ENCODE measurements around the gene ELAPOR1. TPM values are rescaled to one million over a fixed set of nuclear protein-coding genes. Genes with fewer than 3 reads are reported as not detected.

The ELAPOR1 gene
- total and polyA plus RNA-seq, 4 donors: 4.0 to 9.3 (median 7.9) TPM

DNA sequence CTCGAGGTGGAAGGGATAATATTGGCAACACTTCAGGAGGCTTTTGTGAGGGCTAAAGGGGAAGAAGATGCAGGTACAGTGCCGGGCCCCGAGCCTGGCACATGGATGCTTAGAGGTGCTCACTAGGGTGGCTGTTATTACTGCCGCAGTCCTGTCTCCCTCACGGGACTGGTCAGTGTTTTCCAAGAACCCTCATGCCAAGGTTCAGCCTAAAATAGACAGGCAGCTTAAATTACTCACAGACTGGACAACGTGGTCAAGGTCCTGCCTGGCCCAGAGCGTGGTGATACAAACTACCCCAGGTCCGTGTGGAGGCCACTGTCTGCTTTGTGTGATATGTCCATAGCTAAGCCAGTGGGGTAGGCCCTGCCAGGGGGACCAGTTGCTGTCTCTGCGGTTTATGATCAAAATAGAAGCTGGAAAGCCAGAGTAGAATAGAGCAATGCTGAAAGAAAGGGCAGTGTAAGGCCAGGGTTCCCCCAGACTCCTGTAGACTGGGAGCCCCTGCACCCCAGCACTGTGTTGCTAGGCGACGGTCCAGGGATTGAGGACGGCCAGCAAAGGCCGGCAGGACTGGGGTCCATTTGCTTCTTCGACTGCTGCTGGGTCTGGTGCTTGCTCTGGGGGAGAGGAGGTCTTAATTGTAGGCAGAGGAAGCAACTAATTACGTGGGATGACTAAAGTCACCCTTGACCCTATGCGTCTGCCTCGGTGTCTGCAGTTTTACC, 36.1 kb downstream of the ELAPOR1 start:
- 60% methylated on average over 13 of the region's 17 CpGs for WGBS (ENCODE audit: insufficient coverage)
- H3K27me3 ChIP-seq (ENCODE audit: control insufficient read depth, insufficient read depth, low read length): no peaks in the 10 kb centered on the region
- DNase-seq (ENCODE audit: low read depth in 4 of 6, low spot score in 6 of 6): no peak
- H3K4me1 ChIP-seq (ENCODE audit: control insufficient read depth, insufficient read depth, low read length): peaks cover 10% of the 10 kb centered on the region
- H3K36me3 ChIP-seq (ENCODE audit: control insufficient read depth, insufficient read depth, low read length): no peaks in the 10 kb centered on the region
- H3K27ac ChIP-seq (ENCODE audit: low read depth, low read length): no peak overlapping the region
- H3K4me3 ChIP-seq (ENCODE audit: low read depth, low read length): no peak overlapping the region
- no peaks in the 10 kb centered on the region for H3K9me3 ChIP-seq (ENCODE audit: control insufficient read depth, insufficient read depth, low read length)

- H3K4me3 ChIP-seq (ENCODE audit: low read depth, low read length): no peak overlapping the region
- DNase-seq (ENCODE audit: low read depth in 4 of 6, low spot score in 6 of 6): no peak
- no peaks in the 10 kb centered on the region for H3K36me3 ChIP-seq (ENCODE audit: control insufficient read depth, insufficient read depth, low read length)
- WGBS (ENCODE audit: insufficient coverage): 53% methylated on average over 4 of the region's 5 CpGs
- no peaks in the 10 kb centered on the region for H3K9me3 ChIP-seq (ENCODE audit: control insufficient read depth, insufficient read depth, low read length)
- no peak overlapping the region for H3K27ac ChIP-seq (ENCODE audit: low read depth, low read length)
- no peaks in the 10 kb centered on the region for H3K27me3 ChIP-seq (ENCODE audit: control insufficient read depth, insufficient read depth, low read length)
- peaks cover 10% of the 10 kb centered on the region for H3K4me1 ChIP-seq (ENCODE audit: control insufficient read depth, insufficient read depth, low read length)
These were observed 37.5 kb downstream of the ELAPOR1 start for GRCh38 chr1:109151146-109151990.

DNA sequence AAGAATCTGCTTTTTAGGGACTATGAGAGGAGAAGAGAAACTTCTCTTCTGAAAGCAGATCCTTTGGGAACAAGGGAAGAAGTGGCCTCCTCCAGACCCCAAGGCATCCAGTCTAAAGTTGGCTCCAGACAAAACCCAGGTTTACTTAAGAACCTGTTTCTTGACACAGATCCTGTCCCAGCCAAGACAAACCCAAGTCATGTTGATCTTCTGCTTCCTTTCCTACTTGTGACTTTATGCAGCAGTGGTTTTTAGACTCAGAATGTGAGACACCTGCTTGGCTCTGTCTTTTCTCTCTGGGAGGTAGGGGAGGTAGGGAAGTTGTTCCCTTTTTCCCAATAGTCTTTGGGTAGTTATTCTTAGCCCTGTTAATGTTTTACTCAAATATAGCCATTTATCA, 38.3 kb downstream of the ELAPOR1 start:
- Histone ChIP-seq H3K9me3 (ENCODE audit: control insufficient read depth, insufficient read depth, low read length) (no peaks in the 10 kb centered on the region), H3K4me1 (ENCODE audit: control insufficient read depth, insufficient read depth, low read length) (peaks cover 10% of the 10 kb centered on the region), H3K4me3 (ENCODE audit: low read depth, low read length) (no peak overlapping the region), H3K27ac (ENCODE audit: low read depth, low read length) (no peak overlapping the region), H3K36me3 (ENCODE audit: control insufficient read depth, insufficient read depth, low read length) (no peaks in the 10 kb centered on the region), H3K27me3 (ENCODE audit: control insufficient read depth, insufficient read depth, low read length) (no peaks in the 10 kb centered on the region)
- DNase-seq (ENCODE audit: low read depth in 4 of 6, low spot score in 6 of 6): no peak

DNA sequence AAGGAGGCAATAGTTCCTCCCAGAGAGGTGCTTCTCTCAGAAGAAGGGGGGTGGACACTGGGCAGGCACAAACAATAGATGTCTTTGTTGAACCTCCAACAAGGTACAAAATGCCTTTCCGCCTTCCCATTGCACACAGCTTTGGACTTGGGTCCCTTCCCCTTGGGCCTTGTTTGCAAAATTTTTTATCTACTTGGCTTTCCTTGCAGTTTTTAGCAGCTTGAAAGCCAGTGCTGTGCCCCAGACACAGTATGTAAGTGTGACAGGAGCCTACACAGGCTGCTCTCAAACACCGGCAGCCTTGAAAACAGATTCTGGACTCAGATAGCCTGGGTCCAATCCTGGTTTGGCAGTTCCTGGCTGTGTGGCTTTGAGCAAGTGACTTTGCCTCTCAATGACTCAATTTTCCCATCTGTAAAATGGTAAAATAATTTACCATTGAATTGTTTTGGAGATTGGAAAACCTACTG, 43.0 kb downstream of the ELAPOR1 start:
- no peak for DNase-seq (ENCODE audit: low read depth in 4 of 6, low spot score in 6 of 6)

DNA sequence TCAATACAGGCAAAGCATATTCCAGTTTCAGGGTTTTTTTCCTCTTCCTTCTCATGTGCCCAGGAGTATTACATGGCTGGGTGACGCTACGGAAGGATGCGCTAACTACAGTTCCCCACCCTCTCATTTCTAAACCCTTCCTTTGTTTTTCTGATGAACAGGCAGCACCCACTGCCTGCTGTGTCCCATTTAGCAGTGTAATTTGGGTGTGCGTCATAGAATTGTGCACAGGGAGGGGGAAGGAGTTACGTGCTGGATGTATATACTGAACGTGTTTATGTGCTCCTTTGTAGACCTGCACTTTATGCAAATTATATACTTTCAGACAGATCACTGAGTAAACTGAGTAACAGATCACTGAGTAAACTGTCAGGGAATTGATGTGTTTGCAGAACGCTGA, 44.5 kb downstream of the ELAPOR1 start:
- no peaks in the 10 kb centered on the region for H3K27me3 ChIP-seq (ENCODE audit: control insufficient read depth, insufficient read depth, low read length)
- H3K4me1 ChIP-seq (ENCODE audit: control insufficient read depth, insufficient read depth, low read length): peaks cover 8% of the 10 kb centered on the region
- no peaks in the 10 kb centered on the region for H3K36me3 ChIP-seq (ENCODE audit: control insufficient read depth, insufficient read depth, low read length)
- DNase-seq (ENCODE audit: low read depth in 4 of 6, low spot score in 6 of 6): peak in 2 of 6 donors; percentile 60 to 73
- WGBS (ENCODE audit: insufficient coverage): no CpG with 5 or more reads among the region's 7 CpGs
- H3K27ac ChIP-seq (ENCODE audit: low read depth, low read length): no peak overlapping the region
- no peak overlapping the region for H3K4me3 ChIP-seq (ENCODE audit: low read depth, low read length)
- H3K9me3 ChIP-seq (ENCODE audit: control insufficient read depth, insufficient read depth, low read length): no peaks in the 10 kb centered on the region

More for the DNA sequence above, 43.0 kb downstream of the ELAPOR1 start:
- H3K4me3 ChIP-seq (ENCODE audit: low read depth, low read length): no peak overlapping the region
- H3K9me3 ChIP-seq (ENCODE audit: control insufficient read depth, insufficient read depth, low read length): no peaks in the 10 kb centered on the region
- peaks cover 7% of the 10 kb centered on the region for H3K4me1 ChIP-seq (ENCODE audit: control insufficient read depth, insufficient read depth, low read length)
- H3K27me3 ChIP-seq (ENCODE audit: control insufficient read depth, insufficient read depth, low read length): no peaks in the 10 kb centered on the region
- no peak overlapping the region for H3K27ac ChIP-seq (ENCODE audit: low read depth, low read length)
- H3K36me3 ChIP-seq (ENCODE audit: control insufficient read depth, insufficient read depth, low read length): no peaks in the 10 kb centered on the region
- WGBS (ENCODE audit: insufficient coverage): 75% methylated on average over 1 of the region's 2 CpGs

DNA sequence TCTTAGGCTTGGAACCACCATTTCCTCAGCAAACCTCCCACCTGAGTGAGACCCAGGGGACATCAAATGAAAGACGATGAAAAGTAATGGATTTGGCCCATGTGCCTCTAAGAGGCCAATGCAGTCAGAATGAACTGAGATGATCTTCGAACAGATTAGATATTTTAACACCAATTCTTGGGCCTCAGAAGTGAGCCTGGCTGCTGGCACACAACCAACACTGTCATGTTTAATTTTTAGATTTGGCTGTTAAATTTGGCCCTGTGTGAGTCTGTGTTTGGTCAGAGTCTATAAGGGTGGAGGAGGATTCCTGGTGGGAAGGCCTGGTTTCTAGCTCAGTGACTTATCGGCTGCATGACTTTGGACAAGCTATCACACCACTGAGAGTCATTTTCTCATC, 45.4 kb downstream of the ELAPOR1 start:
- 92% methylated on average over 2 of the region's 3 CpGs for WGBS (ENCODE audit: insufficient coverage)
- no peak overlapping the region for H3K27ac ChIP-seq (ENCODE audit: low read depth, low read length)
- DNase-seq (ENCODE audit: low read depth in 4 of 6, low spot score in 6 of 6): no peak
- H3K27me3 ChIP-seq (ENCODE audit: control insufficient read depth, insufficient read depth, low read length): no peaks in the 10 kb centered on the region
- H3K4me1 ChIP-seq (ENCODE audit: control insufficient read depth, insufficient read depth, low read length): peaks cover 8% of the 10 kb centered on the region
- no peak overlapping the region for H3K4me3 ChIP-seq (ENCODE audit: low read depth, low read length)
- H3K36me3 ChIP-seq (ENCODE audit: control insufficient read depth, insufficient read depth, low read length): peaks cover 1% of the 10 kb centered on the region
- H3K9me3 ChIP-seq (ENCODE audit: control insufficient read depth, insufficient read depth, low read length): no peaks in the 10 kb centered on the region

DNA sequence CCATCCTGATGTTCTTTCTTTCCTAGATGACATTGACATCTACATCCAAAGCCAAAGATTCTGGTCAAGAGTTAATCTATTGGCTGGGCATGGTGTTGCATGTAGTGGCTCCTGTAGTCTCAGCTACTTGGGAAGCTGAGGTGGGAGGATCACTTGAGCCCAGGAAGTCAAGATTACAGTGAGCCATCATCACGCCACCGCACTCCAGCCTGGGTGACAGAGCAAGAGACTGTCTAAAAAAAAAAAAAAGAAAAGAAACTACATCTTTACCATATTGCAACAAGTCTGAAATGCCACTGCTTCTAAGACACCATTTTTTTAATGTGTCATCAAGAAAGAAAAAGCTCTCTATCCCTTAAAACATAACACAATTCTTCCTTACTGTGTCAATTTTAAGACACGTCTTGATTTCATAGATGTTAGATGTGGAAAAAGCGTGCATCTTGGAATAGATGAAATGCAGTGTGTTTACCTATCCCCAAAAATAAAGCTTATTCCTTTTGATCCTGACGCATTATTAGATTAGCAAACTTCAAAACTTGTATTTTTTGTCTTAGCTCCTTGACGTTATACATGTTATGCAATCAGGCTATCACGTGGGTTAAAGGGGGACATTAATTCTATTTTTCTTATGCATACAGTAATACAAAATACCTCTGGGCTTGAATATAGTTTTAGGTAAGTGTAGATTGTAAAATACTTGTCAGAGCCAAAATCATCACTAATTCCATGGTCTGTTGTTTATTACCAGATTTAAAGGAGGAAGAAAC, 46.3 kb downstream of the ELAPOR1 start:
- Histone ChIP-seq H3K36me3 (ENCODE audit: control insufficient read depth, insufficient read depth, low read length) (peaks cover 5% of the 10 kb centered on the region), H3K4me1 (ENCODE audit: control insufficient read depth, insufficient read depth, low read length) (peaks cover 8% of the 10 kb centered on the region), H3K4me3 (ENCODE audit: low read depth, low read length) (no peak overlapping the region), H3K27ac (ENCODE audit: low read depth, low read length) (no peak overlapping the region), H3K9me3 (ENCODE audit: control insufficient read depth, insufficient read depth, low read length) (no peaks in the 10 kb centered on the region), H3K27me3 (ENCODE audit: control insufficient read depth, insufficient read depth, low read length) (no peaks in the 10 kb centered on the region)
- no peak for DNase-seq (ENCODE audit: low read depth in 4 of 6, low spot score in 6 of 6)
- WGBS (ENCODE audit: insufficient coverage): no CpG with 5 or more reads among the region's 7 CpGs

DNA sequence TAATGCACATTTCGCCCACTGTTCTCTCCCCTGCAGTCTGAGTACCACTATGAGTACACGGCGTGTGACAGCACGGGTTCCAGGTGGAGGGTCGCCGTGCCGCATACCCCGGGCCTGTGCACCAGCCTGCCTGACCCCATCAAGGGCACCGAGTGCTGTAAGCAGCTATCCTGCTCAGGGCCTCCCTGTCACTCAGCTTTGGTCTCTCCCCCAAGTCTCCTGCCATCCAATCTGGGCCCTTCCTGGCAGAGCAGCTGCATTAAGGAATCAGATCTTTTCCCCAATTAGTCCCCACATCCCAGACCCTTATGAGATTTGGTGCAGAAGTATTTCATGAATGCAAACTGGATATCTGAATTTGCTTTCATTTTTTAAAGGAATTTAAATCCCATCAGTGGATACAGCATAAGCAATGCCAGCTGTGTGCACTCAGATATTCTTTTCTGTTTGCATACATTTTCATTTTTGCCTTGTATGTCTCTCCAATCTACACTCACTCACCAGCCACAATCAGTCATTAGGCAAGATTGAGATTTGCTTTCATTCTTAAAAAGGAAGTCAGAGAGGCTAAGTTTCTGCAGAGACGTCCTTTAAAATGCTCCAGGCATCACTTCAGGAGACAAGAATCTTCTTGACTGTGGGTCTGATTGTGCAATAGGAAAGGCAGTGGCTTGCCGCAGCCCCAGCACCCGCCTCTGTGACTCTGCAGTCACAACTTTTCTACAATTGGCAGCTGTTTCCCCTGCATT, 48.1 kb downstream of the ELAPOR1 start:
- H3K9me3 ChIP-seq (ENCODE audit: control insufficient read depth, insufficient read depth, low read length): no peaks in the 10 kb centered on the region
- no peak overlapping the region for H3K4me3 ChIP-seq (ENCODE audit: low read depth, low read length)
- WGBS (ENCODE audit: insufficient coverage): 62% methylated on average over 10 of the region's 12 CpGs
- DNase-seq (ENCODE audit: low read depth in 4 of 6, low spot score in 6 of 6): peak in 2 of 6 donors; percentile 26 to 32
- peaks cover 8% of the 10 kb centered on the region for H3K4me1 ChIP-seq (ENCODE audit: control insufficient read depth, insufficient read depth, low read length)
- H3K27ac ChIP-seq (ENCODE audit: low read depth, low read length): no peak overlapping the region
- peaks cover 5% of the 10 kb centered on the region for H3K36me3 ChIP-seq (ENCODE audit: control insufficient read depth, insufficient read depth, low read length)
- H3K27me3 ChIP-seq (ENCODE audit: control insufficient read depth, insufficient read depth, low read length): no peaks in the 10 kb centered on the region

DNA sequence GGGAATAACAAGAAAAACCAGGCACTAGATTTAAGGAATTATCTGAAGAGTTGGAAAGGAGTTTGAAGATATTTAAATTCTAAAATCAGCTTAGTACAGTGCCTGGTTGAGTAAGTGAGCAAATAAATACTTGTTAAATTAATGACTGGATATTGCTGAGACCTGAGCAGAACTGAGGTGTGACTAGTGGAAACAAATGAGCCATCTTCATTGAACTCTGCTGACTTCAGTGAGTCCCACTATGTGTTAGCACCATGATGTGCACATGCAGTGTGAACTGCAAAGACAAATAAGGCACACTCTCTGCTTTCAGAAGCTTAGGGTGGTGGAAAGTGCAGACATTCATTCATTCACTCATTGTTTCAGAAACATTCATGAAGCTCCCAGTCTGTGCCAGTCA, 48.7 kb downstream of the ELAPOR1 start:
- Histone ChIP-seq H3K36me3 (ENCODE audit: control insufficient read depth, insufficient read depth, low read length) (peaks cover 7% of the 10 kb centered on the region), H3K9me3 (ENCODE audit: control insufficient read depth, insufficient read depth, low read length) (no peaks in the 10 kb centered on the region), H3K27me3 (ENCODE audit: control insufficient read depth, insufficient read depth, low read length) (no peaks in the 10 kb centered on the region), H3K4me3 (ENCODE audit: low read depth, low read length) (no peak overlapping the region), H3K27ac (ENCODE audit: low read depth, low read length) (no peak overlapping the region), H3K4me1 (ENCODE audit: control insufficient read depth, insufficient read depth, low read length) (peaks cover 11% of the 10 kb centered on the region)
- DNase-seq (ENCODE audit: low read depth in 4 of 6, low spot score in 6 of 6): no peak

Data from spinal cord (tissue), 10 donors.